Measurements from ENCODE around the gene UST. TPM values are rescaled to one million over a fixed set of nuclear protein-coding genes. Genes with fewer than 3 reads are reported as not detected.

Gene UST
- total and polyA plus RNA-seq, 4 donors: 0.24 to 2.7 (median 0.87) TPM

DNA sequence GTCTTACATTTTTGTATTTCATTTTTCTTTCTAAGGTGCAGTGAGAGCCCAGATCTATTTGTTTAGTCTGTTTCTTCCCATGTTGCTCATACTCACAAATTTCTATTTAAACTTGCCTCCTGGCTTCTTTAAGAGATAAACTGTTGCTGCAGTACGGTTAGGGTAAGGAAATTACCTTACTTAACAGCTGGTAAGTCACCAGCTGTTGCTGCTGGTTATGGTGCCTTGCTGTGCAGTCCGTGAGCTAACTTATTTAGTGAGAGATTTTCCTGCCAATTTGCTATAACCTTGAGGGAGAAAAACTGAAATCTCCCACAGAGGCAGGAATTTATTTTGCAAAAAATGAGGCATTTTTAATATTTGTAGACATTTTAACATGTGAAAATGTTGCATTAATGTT, 261.0 kb downstream of the UST start:
- Histone ChIP-seq H3K4me1 (ENCODE audit: control insufficient read depth in 4 of 4, insufficient read depth in 4 of 4, low read length in 3 of 4) (no peaks in the 10 kb centered on the region), H3K27me3 (ENCODE audit: control insufficient read depth in 4 of 4, insufficient read depth in 4 of 4, low read length in 3 of 4) (no peaks in the 10 kb centered on the region), H3K27ac (ENCODE audit: low read depth in 1 of 2, low read length in 2 of 2) (no peak overlapping the region), H3K9me3 (ENCODE audit: control insufficient read depth in 4 of 4, low read length in 3 of 4) (no peaks in the 10 kb centered on the region), H3K36me3 (ENCODE audit: control insufficient read depth in 4 of 4, insufficient read depth in 3 of 4, low read depth in 1 of 4, low read length in 3 of 4) (no peaks in the 10 kb centered on the region), H3K9ac (ENCODE audit: low read depth in 1 of 2, low read length in 2 of 2) (no peak overlapping the region), H3K4me3 (ENCODE audit: low read depth in 1 of 3, low read length in 3 of 3) (no peak overlapping the region)
- 36% methylated on average over 2 of the region's 2 CpGs for WGBS
- no peak for DNase-seq (ENCODE audit: low spot score)
- TF ChIP-seq NR2F2 (IDR thresholded peaks at IDR 0.05): no peak
- TF ChIP-seq, protein P1, sequence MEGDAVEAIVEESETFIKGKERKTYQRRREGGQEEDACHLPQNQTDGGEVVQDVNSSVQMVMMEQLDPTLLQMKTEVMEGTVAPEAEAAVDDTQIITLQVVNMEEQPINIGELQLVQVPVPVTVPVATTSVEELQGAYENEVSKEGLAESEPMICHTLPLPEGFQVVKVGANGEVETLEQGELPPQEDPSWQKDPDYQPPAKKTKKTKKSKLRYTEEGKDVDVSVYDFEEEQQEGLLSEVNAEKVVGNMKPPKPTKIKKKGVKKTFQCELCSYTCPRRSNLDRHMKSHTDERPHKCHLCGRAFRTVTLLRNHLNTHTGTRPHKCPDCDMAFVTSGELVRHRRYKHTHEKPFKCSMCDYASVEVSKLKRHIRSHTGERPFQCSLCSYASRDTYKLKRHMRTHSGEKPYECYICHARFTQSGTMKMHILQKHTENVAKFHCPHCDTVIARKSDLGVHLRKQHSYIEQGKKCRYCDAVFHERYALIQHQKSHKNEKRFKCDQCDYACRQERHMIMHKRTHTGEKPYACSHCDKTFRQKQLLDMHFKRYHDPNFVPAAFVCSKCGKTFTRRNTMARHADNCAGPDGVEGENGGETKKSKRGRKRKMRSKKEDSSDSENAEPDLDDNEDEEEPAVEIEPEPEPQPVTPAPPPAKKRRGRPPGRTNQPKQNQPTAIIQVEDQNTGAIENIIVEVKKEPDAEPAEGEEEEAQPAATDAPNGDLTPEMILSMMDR (IDR thresholded peaks at IDR 0.05; ENCODE audit: low read depth, low read length, missing input control): no peak
- TF ChIP-seq EGR1 (IDR thresholded peaks at IDR 0.05; ENCODE audit: low read depth in 2 of 2): no peak
- TF ChIP-seq, protein P2, sequence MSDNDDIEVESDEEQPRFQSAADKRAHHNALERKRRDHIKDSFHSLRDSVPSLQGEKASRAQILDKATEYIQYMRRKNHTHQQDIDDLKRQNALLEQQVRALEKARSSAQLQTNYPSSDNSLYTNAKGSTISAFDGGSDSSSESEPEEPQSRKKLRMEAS (IDR thresholded peaks at IDR 0.05): no peak

DNA sequence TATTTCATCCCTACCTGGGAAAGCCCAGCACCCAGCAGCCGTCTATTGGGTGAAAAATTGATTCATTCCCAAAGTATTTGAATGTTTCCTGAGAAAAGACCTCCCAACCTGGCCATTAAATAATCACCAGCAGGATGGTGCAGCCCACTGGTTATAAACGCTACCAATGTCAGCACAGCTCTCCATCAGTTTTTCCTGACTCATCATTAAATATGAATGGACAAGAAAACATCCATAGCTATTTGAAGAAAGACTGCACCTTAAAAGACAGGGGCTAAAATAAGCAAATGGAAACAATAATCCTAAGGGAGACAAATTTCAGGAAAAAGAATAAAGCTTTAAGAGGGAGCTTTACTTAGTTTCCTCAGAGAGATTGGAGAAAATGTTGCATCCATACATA, 261.9 kb downstream of the UST start:
- Histone ChIP-seq H3K4me1 (ENCODE audit: control insufficient read depth in 4 of 4, insufficient read depth in 4 of 4, low read length in 3 of 4) (no peaks in the 10 kb centered on the region), H3K4me3 (ENCODE audit: low read depth in 1 of 3, low read length in 3 of 3) (no peak overlapping the region), H3K27me3 (ENCODE audit: control insufficient read depth in 4 of 4, insufficient read depth in 4 of 4, low read length in 3 of 4) (no peaks in the 10 kb centered on the region), H3K27ac (ENCODE audit: low read depth in 1 of 2, low read length in 2 of 2) (no peak overlapping the region), H3K36me3 (ENCODE audit: control insufficient read depth in 4 of 4, insufficient read depth in 3 of 4, low read depth in 1 of 4, low read length in 3 of 4) (no peaks in the 10 kb centered on the region), H3K9ac (ENCODE audit: low read depth in 1 of 2, low read length in 2 of 2) (no peak overlapping the region), H3K9me3 (ENCODE audit: control insufficient read depth in 4 of 4, low read length in 3 of 4) (no peaks in the 10 kb centered on the region)
- TF ChIP-seq HNF4A (conservative IDR thresholded peaks at IDR 0.05) (no peak), JUND (IDR thresholded peaks at IDR 0.05) (no peak), FOXA2 (IDR thresholded peaks at IDR 0.05) (no peak), EGR1 (IDR thresholded peaks at IDR 0.05; ENCODE audit: low read depth in 2 of 2) (no peak), GABPA (IDR thresholded peaks at IDR 0.05 in 1 of 2, conservative IDR thresholded peaks at IDR 0.05 in 1 of 2) (no peak), YY1 (IDR thresholded peaks at IDR 0.05) (no peak), TAF1 (conservative IDR thresholded peaks at IDR 0.05) (no peak), FOXA1 (IDR thresholded peaks at IDR 0.05) (no peak), RXRA (IDR thresholded peaks at IDR 0.05) (no peak), SP1 (IDR thresholded peaks at IDR 0.05) (no peak), HNF4G (IDR thresholded peaks at IDR 0.05) (no peak), NR2F2 (IDR thresholded peaks at IDR 0.05) (no peak), RAD21 (IDR thresholded peaks at IDR 0.05) (no peak)
- TF ChIP-seq, protein P3, sequence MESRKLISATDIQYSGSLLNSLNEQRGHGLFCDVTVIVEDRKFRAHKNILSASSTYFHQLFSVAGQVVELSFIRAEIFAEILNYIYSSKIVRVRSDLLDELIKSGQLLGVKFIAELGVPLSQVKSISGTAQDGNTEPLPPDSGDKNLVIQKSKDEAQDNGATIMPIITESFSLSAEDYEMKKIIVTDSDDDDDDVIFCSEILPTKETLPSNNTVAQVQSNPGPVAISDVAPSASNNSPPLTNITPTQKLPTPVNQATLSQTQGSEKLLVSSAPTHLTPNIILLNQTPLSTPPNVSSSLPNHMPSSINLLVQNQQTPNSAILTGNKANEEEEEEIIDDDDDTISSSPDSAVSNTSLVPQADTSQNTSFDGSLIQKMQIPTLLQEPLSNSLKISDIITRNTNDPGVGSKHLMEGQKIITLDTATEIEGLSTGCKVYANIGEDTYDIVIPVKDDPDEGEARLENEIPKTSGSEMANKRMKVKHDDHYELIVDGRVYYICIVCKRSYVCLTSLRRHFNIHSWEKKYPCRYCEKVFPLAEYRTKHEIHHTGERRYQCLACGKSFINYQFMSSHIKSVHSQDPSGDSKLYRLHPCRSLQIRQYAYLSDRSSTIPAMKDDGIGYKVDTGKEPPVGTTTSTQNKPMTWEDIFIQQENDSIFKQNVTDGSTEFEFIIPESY (IDR thresholded peaks at IDR 0.05): no peak
- TF ChIP-seq, protein P4, sequence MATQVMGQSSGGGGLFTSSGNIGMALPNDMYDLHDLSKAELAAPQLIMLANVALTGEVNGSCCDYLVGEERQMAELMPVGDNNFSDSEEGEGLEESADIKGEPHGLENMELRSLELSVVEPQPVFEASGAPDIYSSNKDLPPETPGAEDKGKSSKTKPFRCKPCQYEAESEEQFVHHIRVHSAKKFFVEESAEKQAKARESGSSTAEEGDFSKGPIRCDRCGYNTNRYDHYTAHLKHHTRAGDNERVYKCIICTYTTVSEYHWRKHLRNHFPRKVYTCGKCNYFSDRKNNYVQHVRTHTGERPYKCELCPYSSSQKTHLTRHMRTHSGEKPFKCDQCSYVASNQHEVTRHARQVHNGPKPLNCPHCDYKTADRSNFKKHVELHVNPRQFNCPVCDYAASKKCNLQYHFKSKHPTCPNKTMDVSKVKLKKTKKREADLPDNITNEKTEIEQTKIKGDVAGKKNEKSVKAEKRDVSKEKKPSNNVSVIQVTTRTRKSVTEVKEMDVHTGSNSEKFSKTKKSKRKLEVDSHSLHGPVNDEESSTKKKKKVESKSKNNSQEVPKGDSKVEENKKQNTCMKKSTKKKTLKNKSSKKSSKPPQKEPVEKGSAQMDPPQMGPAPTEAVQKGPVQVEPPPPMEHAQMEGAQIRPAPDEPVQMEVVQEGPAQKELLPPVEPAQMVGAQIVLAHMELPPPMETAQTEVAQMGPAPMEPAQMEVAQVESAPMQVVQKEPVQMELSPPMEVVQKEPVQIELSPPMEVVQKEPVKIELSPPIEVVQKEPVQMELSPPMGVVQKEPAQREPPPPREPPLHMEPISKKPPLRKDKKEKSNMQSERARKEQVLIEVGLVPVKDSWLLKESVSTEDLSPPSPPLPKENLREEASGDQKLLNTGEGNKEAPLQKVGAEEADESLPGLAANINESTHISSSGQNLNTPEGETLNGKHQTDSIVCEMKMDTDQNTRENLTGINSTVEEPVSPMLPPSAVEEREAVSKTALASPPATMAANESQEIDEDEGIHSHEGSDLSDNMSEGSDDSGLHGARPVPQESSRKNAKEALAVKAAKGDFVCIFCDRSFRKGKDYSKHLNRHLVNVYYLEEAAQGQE (IDR thresholded peaks at IDR 0.05): no peak
- TF ChIP-seq, protein P1 (IDR thresholded peaks at IDR 0.05; ENCODE audit: low read depth, low read length, missing input control): no peak
- TF ChIP-seq, protein P2 (IDR thresholded peaks at IDR 0.05): no peak
- TF ChIP-seq, protein P5, sequence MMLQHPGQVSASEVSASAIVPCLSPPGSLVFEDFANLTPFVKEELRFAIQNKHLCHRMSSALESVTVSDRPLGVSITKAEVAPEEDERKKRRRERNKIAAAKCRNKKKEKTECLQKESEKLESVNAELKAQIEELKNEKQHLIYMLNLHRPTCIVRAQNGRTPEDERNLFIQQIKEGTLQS (IDR thresholded peaks at IDR 0.05): no peak
- 70% methylated on average over 2 of the region's 2 CpGs for WGBS
- DNase-seq (ENCODE audit: low spot score): no peak
